GM21528 (cell line): ENCODE measurements around the gene GADD45B.
"Not testable (repeated sequence)": the region's sequence is repeated elsewhere in the genome, so short reads cannot be mapped to it uniquely, and the experiment has no call there.

Experiments used
- ATAC-seq: cut with Tn5 transposase; IDR thresholded peaks from one replicate; pipeline ENCODE4 v1.9.1; 2021; ENCODE audit warnings: mild to moderate bottlenecking, moderate library complexity; ENCODE audit not compliant: unreplicated experiment, low FRiP score

GADD45B gene

DNA sequence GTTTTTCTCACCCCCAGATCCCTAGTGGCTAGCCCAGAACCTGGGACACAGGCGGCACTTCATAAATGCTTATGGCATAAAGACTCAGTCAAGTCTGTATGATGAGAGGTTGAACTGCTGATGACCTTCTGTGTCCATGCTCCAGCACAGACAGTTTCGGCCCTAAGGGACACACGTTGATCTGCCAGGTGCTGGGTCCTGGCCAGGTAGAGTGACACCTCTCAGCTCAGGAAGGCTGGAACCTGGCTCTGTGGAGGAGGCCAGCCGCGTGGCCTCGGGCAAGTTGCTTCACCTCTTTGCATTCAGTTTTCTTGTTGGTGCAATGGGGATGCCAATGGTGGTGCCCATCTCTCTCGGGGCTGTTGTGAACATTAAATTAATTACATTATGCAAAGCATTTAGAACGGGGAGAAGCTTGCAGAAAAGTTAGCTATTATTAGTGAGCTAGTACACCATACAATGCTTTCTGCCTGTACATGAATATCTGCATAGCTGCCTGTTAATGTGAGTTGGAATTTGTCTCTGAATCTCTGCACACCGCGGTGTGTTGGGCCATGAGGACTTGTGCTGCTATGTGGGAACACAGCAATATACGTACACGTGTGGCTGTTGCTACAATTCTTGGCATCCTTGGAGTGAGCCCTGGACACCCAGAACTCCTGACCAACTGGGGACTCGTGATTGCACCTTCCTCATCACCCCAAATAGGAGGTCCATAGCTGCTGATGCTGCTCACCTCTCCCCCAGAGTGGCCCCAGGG is 8.4 kb downstream of the GADD45B start:
- ATAC-seq: no peak

DNA sequence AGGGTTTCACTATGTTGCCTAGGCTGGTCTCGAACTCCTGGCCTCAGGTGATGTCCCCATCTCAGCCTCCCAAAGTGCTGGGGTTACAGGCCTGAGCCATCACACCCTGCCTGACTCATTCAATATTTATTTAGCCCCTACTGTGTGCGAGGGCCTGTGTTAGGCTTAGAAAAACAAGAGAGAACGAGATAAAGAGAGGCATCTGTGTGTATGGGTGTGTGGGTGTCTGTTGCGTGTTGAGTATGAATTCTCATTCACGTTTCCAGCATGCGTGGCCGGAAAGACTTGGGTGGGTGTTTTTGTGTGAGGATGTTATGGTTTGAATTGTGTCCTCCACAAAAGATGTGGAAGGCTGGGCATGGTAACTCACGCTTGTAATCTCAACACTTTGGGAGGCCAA is 9.5 kb downstream of the GADD45B start:
- no peak for ATAC-seq

GRCh38 chr19:2487090-2487489 is 11.2 kb downstream of the GADD45B start:
- ATAC-seq: no peak

DNA sequence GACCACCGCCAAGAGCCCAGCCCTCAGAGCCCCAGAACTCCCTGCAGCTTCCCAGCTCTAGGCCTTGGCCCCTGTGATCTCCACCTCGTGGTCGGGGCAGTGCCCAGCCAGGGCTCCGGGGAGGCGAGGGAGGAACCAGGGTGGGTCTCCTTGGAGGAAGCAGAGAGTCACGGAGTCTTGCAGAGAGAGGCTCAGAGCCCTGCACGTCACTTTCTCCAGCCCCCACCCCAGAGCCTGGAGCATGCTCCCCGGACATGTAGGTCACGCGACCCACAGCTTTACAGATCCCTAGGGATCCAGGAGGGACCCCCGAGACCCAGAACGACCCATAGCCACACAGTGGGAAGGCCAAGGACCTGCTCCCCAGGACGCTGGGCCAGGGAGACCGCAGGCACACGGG is 11.9 kb downstream of the GADD45B start:
- no peak for ATAC-seq

GRCh38 chr19:2488405-2488941 is 12.5 kb downstream of the GADD45B start:
- no peak for ATAC-seq

- ATAC-seq: no peak
These were observed 13.2 kb downstream of the GADD45B start for GRCh38 chr19:2488942-2489731.

- no peak for ATAC-seq
These were observed 14.7 kb downstream of the GADD45B start for GRCh38 chr19:2490659-2491058.

DNA sequence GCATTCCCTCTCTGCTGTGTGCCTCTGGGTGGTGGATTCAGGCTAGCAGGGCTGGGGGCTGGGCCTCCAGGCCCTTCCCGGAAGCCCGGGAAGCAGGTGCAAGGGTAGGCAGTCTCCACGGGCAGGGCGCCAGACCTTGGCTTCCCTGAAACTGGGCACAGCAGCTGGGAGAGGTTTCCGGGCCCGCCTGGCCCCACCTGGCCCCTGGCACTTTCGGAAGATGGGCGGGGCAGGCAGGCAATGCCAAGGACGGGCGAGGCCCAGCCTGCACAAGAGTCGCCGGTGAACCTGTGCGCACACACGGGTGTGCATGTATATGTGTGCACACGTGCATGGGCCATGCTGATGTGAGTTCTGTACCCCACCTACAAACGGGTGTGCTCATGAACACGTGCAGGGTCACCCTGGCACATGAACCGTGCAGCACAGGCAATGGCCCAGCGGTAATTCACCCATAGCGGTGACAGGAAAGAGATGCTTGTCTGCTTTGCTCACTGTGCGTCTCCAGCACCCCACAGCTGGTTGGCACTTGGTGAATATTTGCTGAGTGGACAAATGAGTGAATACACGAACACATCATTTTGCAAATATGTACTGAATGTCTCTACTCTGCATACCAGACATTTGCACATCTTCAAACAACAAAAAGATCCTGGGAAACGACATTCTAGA is 15.3 kb downstream of the GADD45B start:
- ATAC-seq: no peak

- ATAC-seq: no peak
These were observed 16.9 kb downstream of the GADD45B start for GRCh38 chr19:2492870-2493269.

DNA sequence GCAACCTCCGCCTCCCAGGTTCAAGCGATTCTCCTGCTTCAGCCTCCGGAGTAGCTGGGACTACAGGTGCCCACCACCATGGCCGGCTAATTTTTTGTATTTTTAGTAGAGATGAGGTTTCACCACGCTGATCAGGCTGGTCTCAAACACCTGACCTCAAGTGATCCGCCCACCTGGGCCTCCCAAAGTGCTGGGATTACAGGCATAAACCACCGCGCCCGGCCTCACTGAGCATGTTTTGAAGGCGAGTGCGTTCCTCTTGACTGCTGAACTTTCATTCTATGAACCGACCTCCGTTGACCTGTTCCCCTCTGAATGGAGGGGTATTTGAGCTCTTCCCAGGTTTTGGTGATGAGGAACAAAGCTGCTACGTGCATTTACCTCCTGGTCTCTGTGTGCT is 17.5 kb downstream of the GADD45B start:
- ATAC-seq: not testable (repeated sequence)

- ATAC-seq: no peak
These were observed 18.1 kb downstream of the GADD45B start for GRCh38 chr19:2494084-2494446.

DNA sequence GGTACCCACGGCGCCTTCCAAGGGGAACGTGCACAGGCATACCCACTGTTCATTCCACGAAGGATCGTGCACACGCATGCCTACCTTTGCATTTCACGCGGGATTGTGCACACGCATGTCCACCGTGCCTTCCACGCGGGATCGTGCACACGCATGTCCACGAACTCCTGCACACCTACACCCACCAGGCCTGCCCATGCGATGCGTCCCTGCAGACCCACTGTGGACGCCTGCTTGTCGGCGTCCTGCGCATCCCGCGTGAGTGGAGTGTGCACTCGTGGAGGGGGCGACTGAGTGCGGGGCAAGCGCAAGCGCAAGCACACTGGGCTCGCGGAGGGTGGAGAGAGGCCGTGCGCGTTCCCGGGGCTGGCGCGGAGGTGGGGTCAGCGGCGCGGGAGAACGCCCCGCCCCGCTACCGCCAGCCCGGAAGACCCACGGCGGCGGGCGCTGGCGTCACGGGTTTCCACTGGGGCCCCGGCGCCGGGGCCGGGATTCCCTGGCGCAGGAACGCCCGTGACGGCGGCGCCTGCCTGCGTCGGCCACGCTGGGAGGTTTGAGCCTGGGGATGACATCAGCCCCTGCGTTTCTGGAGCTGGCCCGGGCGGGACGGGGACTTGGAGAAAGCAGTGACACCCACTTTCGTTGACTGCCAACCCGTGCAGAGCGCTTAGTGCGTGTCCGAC is 18.7 kb downstream of the GADD45B start:
- ATAC-seq: no peak

DNA sequence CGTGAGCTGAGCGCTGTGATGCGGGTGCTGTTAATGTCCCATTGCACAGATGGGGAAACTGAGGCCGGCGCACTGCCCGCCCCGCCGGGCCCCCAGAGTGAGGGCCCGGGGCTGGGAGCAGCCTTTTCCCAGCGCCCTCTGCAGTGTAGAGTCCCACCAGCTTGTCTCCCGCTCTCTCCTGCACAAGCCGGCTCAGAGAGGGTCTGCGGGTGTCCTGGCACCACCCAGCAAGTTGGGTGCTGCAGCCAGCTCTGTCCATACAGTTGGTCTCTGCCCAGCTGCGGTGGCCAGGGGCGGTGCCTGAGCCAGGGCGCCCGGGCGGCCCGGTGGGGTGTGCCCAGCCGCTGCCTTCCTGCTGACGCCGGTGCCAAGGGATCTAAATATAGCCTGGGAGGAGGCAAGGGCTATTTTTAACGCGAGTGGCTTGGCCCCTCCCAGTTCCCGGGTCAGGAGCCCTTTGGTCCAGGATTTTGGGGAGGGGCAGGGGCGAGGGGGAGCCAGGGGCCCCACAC is 19.3 kb downstream of the GADD45B start:
- ATAC-seq: no peak

GRCh38 chr19:2495651-2496316 is 19.9 kb downstream of the GADD45B start:
- ATAC-seq: no peak

DNA sequence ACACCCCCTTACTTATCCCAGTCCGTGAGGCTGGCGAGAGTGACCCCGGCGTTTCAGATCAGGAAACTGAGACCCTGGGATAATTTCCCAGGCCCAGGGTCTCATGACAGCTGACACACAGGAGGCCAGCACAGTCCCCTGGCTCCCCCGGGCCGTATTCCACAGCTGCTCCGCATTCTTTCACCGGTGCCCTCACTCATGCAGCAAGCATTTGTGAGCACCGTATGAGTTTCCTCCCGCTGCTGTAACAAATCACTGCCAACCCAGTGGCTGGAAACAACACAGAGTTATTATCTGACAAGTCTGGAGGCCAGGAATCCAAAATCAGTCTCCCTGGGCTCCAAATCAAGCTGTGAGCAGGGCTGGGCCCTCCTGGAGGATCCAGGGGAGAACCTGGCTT is 21.3 kb downstream of the GADD45B start:
- ATAC-seq: no peak

DNA sequence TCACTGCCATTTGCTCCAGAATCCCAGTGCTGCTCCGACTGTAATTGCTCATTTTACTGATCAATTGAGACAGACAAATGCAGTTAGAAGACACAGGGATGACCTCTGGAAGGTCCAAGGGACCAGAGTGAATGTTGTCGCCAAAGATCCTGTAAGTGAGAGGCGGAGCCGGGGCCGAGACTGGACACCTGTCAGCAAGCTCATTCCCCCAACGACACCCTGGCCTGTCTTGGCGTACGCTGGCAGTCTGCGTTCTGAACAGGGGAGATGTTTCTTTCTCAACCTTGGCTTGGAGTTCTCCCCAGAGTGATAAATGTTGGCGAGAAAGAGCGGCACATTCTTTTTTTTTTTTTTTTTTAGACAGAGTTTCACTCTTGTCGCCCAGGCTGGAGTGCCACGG is 24.2 kb downstream of the GADD45B start:
- ATAC-seq: no peak

DNA sequence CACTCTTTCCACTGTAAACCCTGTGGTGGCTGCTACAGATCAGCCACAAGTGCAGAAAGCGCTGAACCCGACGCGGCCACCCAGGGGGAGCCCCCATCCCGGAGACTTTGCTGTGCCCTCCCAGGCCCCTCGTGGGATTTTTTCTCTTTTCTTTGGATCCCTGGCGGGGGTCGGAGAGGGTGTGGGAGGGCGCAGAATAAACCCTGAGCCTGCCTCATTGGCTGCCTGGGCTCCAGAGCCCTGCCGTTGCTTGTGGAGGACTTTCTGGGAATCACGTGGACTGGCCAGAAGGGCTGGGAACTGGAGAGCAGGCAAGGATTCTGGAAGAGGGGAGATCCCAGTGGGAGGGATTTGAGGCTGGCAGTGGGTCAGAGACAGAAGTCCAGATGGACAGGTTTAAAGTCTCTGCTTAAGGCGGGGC is 24.9 kb downstream of the GADD45B start:
- ATAC-seq: no peak

DNA sequence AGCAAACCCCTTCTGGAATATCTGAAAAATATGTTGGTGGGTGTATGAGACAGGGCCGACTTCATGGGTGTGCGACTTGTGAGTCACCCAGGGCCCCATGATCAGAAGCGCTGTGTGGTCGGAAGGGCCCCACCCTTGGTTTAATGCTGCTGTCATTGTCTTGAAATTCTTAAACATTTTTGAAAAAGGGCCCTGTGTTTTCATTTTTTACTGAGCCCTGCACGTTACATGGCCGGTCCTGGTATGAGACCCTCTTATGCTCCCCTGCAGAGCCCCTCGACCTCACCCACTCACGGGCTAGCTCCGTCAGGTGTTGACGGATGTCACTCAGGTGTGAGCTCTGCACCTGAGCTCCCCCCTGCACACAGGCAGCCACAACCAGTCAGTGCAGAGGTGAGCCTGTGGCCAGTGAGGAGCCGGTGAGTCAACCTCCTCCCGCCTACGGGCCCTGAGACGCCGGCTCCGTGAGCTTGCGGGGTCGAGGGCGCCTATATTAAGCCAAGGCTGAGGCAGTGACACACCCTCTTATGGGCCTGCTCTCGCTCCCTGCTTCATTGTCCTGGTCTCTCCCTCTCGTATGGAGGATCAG is 27.7 kb downstream of the GADD45B start:
- no peak for ATAC-seq

DNA sequence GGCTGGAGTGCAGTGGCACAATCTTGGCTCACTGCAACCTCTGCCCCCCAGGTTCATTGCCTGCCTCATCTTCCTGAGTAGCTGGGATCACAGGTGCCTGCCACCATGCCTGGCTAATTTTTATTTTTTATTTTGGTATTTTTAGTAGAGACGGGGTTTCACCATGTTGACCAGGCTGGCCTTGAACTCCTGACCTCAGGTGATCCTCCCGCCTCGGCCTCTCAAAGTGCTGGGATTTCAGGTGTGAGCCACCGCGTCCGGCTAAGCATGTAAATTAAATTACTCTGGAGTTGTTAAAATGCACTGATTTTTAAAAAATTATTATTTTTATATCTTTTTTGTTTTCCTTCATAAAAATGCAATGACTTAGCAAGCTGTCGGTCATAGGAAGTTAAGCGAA is 30.7 kb downstream of the GADD45B start:
- not testable (repeated sequence) for ATAC-seq

DNA sequence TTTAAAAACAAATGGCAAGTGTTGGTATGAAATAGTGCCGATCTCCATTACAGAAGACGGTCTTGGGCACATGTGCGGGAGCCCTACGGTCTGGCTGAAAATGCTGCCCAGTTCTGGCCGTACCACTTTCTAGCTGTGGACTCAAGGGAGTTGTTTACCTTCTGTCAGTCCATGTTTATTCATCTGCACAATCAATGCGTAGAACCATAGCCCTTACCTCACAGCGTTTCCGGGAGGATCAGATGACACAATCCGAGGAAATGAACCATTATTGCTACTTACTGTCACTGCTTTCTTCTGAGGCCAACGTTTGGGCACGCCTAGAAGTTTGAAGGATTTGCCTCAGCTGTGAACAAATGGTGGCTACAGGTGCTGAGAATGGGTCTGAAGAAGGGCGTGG is 31.2 kb downstream of the GADD45B start:
- ATAC-seq: no peak
